ENCODE measurements around the gene MRS2.
A peak's percentile ranks its signal among the peaks of the same experiment; 100 is the strongest.

The MRS2 gene

GRCh38 chr6:24432611-24433010 is 29.9 kb downstream of the MRS2 start:
- DNase-seq: no peak

GRCh38 chr6:24436979-24437378 is 34.2 kb downstream of the MRS2 start:
- no peak for DNase-seq

GRCh38 chr6:24439858-24440539 is 37.3 kb downstream of the MRS2 start:
- peak; percentile 3 to 24 for DNase-seq

- no peak for DNase-seq
Measured at GRCh38 chr6:24440897-24441598, 38.3 kb downstream of the MRS2 start.

- no peak for DNase-seq
Measured at GRCh38 chr6:24441599-24441904, 38.8 kb downstream of the MRS2 start.

GRCh38 chr6:24444588-24444987 is 41.9 kb downstream of the MRS2 start:
- DNase-seq: no peak

- no peak for DNase-seq
Measured at GRCh38 chr6:24445704-24446103, 43.0 kb downstream of the MRS2 start.

- no peak for DNase-seq
Measured at GRCh38 chr6:24446670-24447069, 43.9 kb downstream of the MRS2 start.

- no peak for DNase-seq
Measured at GRCh38 chr6:24448396-24448795, 45.7 kb downstream of the MRS2 start.

GRCh38 chr6:24448828-24449525 is 46.2 kb downstream of the MRS2 start:
- DNase-seq: no peak

- DNase-seq: no peak
Measured at GRCh38 chr6:24451581-24452388, 49.0 kb downstream of the MRS2 start.

- DNase-seq: no peak
Measured at GRCh38 chr6:24453921-24454320, 51.2 kb downstream of the MRS2 start.

GRCh38 chr6:24454452-24454851 is 51.7 kb downstream of the MRS2 start:
- no peak for DNase-seq

- DNase-seq: no peak
Measured at GRCh38 chr6:24455061-24455460, 52.3 kb downstream of the MRS2 start.

- DNase-seq: no peak
Measured at GRCh38 chr6:24458134-24458533, 55.4 kb downstream of the MRS2 start.

- DNase-seq: no peak
Measured at GRCh38 chr6:24458941-24459340, 56.2 kb downstream of the MRS2 start.

- DNase-seq: no peak
Measured at GRCh38 chr6:24460966-24461365, 58.2 kb downstream of the MRS2 start.

- DNase-seq: no peak
Measured at GRCh38 chr6:24464253-24465038, 61.7 kb downstream of the MRS2 start.

GRCh38 chr6:24469811-24470210 is 67.1 kb downstream of the MRS2 start:
- DNase-seq: no peak

- DNase-seq: no peak
Measured at GRCh38 chr6:24472181-24472580, 69.4 kb downstream of the MRS2 start.

Data from NCI-H526 (cell line).